Measurements from ENCODE around the gene APPBP2. TPM values are rescaled to one million over a fixed set of nuclear protein-coding genes. Genes with fewer than 3 reads are reported as not detected.
A peak's percentile ranks its signal among the peaks of the same experiment; 100 is the strongest.

APPBP2 gene
- total RNA-seq, 1 experiment from 2014 or later, result 32.5 TPM

GRCh38 chr17:60396412-60396811 lies 129.6 kb downstream of the APPBP2 start:
- no peaks in the 10 kb centered on the region for H4K20me1 ChIP-seq (ENCODE audit: insufficient read depth)
- no peaks in the 10 kb centered on the region for H3K9me3 ChIP-seq (ENCODE audit: insufficient read depth, low read depth)
- ChIA-PET POLR2A (ENCODE audit: unreplicated experiment) (no interaction called here), CTCF (no interaction called here)
- no peaks in the 10 kb centered on the region for H3K27me3 ChIP-seq (ENCODE audit: insufficient read depth, low read depth)
- no peaks in the 10 kb centered on the region for H3K36me3 ChIP-seq (ENCODE audit: low read depth)
- H3K4me3 ChIP-seq, result no peak overlapping the region
- peaks cover 30% of the 10 kb centered on the region for H3F3A ChIP-seq (ENCODE audit: insufficient read depth, low read depth)
- H3K79me2 ChIP-seq (ENCODE audit: low read depth), result peaks cover 2% of the 10 kb centered on the region
- H3K4me1 ChIP-seq (replicated peaks; ENCODE audit: insufficient read depth), result peaks cover 12% of the 10 kb centered on the region
- TF ChIP-seq CTCF (conservative IDR thresholded peaks at IDR 0.05) (no peak), EZH2 (IDR thresholded peaks at IDR 0.05; ENCODE audit: low read depth) (no peak)
- 0 out of 2 replicates have a peak overlapping the region, but pooled peaks have one; percentile 53 for H2AFZ ChIP-seq
- no peaks in the 10 kb centered on the region for H3K9me2 ChIP-seq (ENCODE audit: insufficient read depth)
- intact Hi-C loops (cut with micrococcal nuclease; ENCODE audit: unreplicated experiment), result no loop called here
- no peak overlapping the region for H3K4me2 ChIP-seq
- DNase-seq, result no peak
- BruUV-seq (replicated peaks), result no TSS peak
- no peak overlapping the region for H3K27ac ChIP-seq

GRCh38 chr17:60395508-60396065 lies 130.5 kb downstream of the APPBP2 start:
- no peak for TF ChIP-seq CTCF (conservative IDR thresholded peaks at IDR 0.05)
- TF ChIP-seq EZH2 (IDR thresholded peaks at IDR 0.05; ENCODE audit: low read depth), result no peak
- ChIA-PET POLR2A (ENCODE audit: unreplicated experiment) (no interaction called here), CTCF (no interaction called here)

GRCh38 chr17:60393840-60394723 lies 132.0 kb downstream of the APPBP2 start:
- Histone ChIP-seq H3K79me2 (ENCODE audit: low read depth) (peaks cover 26% of the 10 kb centered on the region), H3K4me2 (peak overlapping the region; percentile 97; the same call in 1 of the 2 replicates), H3F3A (ENCODE audit: insufficient read depth, low read depth) (peaks cover 40% of the 10 kb centered on the region), H3K9me3 (ENCODE audit: insufficient read depth, low read depth) (no peaks in the 10 kb centered on the region), H2AFZ (no peak overlapping the region), H3K36me3 (ENCODE audit: low read depth) (no peaks in the 10 kb centered on the region), H3K27ac (peak overlapping the region; percentile 79; the same call in 1 of the 2 replicates), H3K4me1 (replicated peaks; ENCODE audit: insufficient read depth) (peaks cover 28% of the 10 kb centered on the region), H4K20me1 (ENCODE audit: insufficient read depth) (peaks cover 6% of the 10 kb centered on the region; the same call in 1 of the 2 replicates), H3K9me2 (ENCODE audit: insufficient read depth) (no peaks in the 10 kb centered on the region), H3K4me3 (no peak overlapping the region), H3K27me3 (ENCODE audit: insufficient read depth, low read depth) (no peaks in the 10 kb centered on the region)
- peak in 1 of 2 experiments; percentile 81 for DNase-seq
- ChIA-PET POLR2A (ENCODE audit: unreplicated experiment) (no interaction called here), CTCF (no interaction called here)
- TF ChIP-seq EZH2 (IDR thresholded peaks at IDR 0.05; ENCODE audit: low read depth) (no peak), CTCF (conservative IDR thresholded peaks at IDR 0.05) (no peak)
- no TSS peak for BruUV-seq (replicated peaks)
- intact Hi-C loops (cut with micrococcal nuclease; ENCODE audit: unreplicated experiment), result loop anchor here (2.0 kb wide), 1 partner anchor 207 kb away; the partner anchor contains the start of gene PPM1D

More at GRCh38 chr17:60395508-60396065, 130.5 kb downstream of the APPBP2 start:
- Histone ChIP-seq H4K20me1 (ENCODE audit: insufficient read depth) (no peaks in the 10 kb centered on the region), H3K4me2 (no peak overlapping the region), H3K4me1 (replicated peaks; ENCODE audit: insufficient read depth) (peaks cover 16% of the 10 kb centered on the region), H3K79me2 (ENCODE audit: low read depth) (peaks cover 10% of the 10 kb centered on the region), H3K4me3 (no peak overlapping the region), H3K36me3 (ENCODE audit: low read depth) (no peaks in the 10 kb centered on the region), H2AFZ (no peak overlapping the region), H3K27ac (no peak overlapping the region), H3K9me2 (ENCODE audit: insufficient read depth) (no peaks in the 10 kb centered on the region), H3K9me3 (ENCODE audit: insufficient read depth, low read depth) (no peaks in the 10 kb centered on the region), H3F3A (ENCODE audit: insufficient read depth, low read depth) (peaks cover 36% of the 10 kb centered on the region), H3K27me3 (ENCODE audit: insufficient read depth, low read depth) (no peaks in the 10 kb centered on the region)
- no peak for DNase-seq
- intact Hi-C loops (cut with micrococcal nuclease; ENCODE audit: unreplicated experiment), result no loop called here
- no TSS peak for BruUV-seq (replicated peaks)

Other genes starting within 250 kb of the APPBP2 start
- gene USP32, start 134.1 kb downstream of the APPBP2 start, total RNA-seq (2021), result 32.3 and 32.6 TPM in 2 replicates
- not detected in 2 replicates for gene CHCT1, start 103.8 kb downstream of the APPBP2 start, total RNA-seq (2021)
- gene PPM1D, start 74.0 kb upstream of the APPBP2 start, total RNA-seq (2021), result 10.4 and 12.1 TPM in 2 replicates
- 25.4 and 26.0 TPM in 2 replicates for gene BCAS3, start 151.6 kb upstream of the APPBP2 start, total RNA-seq (2021)

Measured in PC-9 (cell line).